ENCODE data around the gene MIXL1. TPM values are rescaled to one million over a fixed set of nuclear protein-coding genes. Genes with fewer than 3 reads are reported as not detected.
"Not testable (repeated sequence)": the region's sequence is repeated elsewhere in the genome, so short reads cannot be mapped to it uniquely, and the experiment has no call there.

The MIXL1 gene
- polyA plus RNA-seq, 4 donors: 0.28 to 0.77 (median 0.35) TPM

- not testable (repeated sequence) for DNase-seq (ENCODE audit: low read depth in 4 of 4, low spot score in 3 of 4)
Observed at GRCh38 chr1:226272233-226272902, 48.9 kb downstream of the MIXL1 start.

GRCh38 chr1:226274138-226274537, 50.7 kb downstream of the MIXL1 start:
- no peak for DNase-seq (ENCODE audit: low read depth in 4 of 4, low spot score in 3 of 4)

DNA sequence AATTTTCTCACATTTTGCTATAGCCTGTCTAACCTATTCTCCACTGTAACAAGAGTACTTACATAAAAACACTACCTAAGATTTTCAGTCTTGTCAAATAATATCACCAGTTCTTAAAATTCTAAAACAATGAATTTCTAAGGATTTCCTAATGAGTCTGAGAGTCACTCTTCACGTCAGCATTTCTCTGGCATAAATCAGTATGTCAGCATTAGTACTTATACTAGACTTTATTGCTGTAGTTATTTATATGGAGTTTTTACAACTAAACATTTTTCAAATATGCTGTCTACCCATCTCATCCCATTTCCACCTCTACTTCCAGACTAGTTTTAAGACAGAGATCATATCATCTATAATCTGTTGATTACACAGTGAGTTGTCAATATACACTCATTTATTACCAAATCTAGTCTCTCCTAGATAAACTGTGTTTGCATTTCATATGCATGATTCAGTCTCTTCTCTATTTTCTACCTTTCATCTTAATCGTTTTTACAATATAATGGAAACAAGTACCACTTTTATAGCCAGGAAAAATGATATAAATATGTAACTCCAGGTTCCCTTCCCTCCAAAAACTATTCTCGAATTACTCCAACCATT, 52.7 kb downstream of the MIXL1 start:
- DNase-seq (ENCODE audit: low read depth in 4 of 4, low spot score in 3 of 4): no peak

Other genes with a start within 250 kb of the MIXL1 start
- 10 to 100 TPM; 21.6 to 27.9 (median 26.1) TPM for gene SDE2, start 224.3 kb upstream of the MIXL1 start, polyA plus RNA-seq (ENCODE audit: insufficient read length in 4 of 4)
- 1,000 to 10,000 TPM; 1,338 to 1,630 (median 1,584) TPM for gene H3-3A, start 160.9 kb upstream of the MIXL1 start, polyA plus RNA-seq (ENCODE audit: insufficient read length in 4 of 4)
- 10 to 100 TPM; 49.2 to 59.0 (median 57.8) TPM for gene ACBD3, start 36.9 kb upstream of the MIXL1 start, polyA plus RNA-seq (ENCODE audit: insufficient read length in 4 of 4)
- gene LIN9, start 85.5 kb downstream of the MIXL1 start, polyA plus RNA-seq (ENCODE audit: insufficient read length in 4 of 4): 10 to 100 TPM; 10.5 to 14.0 (median 12.3) TPM
- 100 to 1,000 TPM; 121 to 133 (median 124) TPM for gene PARP1, start 184.4 kb downstream of the MIXL1 start, polyA plus RNA-seq (ENCODE audit: insufficient read length in 4 of 4)